PC-3 (cell line): ENCODE results near the gene DGCR2. TPM values are rescaled to one million over a fixed set of nuclear protein-coding genes. Genes with fewer than 3 reads are reported as not detected.

ENCODE experiments used
- ATAC-seq: fragments of 200-7000 bp; cut with Tn5 transposase; 2 replicates; pipeline ENCODE4 v1.9.1; 2020; ENCODE audit warnings: mild to moderate bottlenecking, moderate library complexity
- BruUV-seq: library from RNA; stranded (reverse); fragments of 400-500 nt; replicated peaks from 2 replicates; lab custom pipeline; 2021; lab: Mats Ljungman, UMichigan
- CTCF ChIA-PET: fragments of 300-600 bp; sonication (Branson Sonifier 250); formaldehyde crosslinking; loops from one replicate; lab custom pipeline; 2022; ENCODE audit warnings: antibody characterized with exemption; lab: Charles Lee
- POLR2A ChIA-PET: fragments of 300-600 bp; sonication (Branson Sonifier 250); formaldehyde crosslinking; loops from one replicate; lab custom pipeline; 2022; ENCODE audit warnings: antibody characterized with exemption; ENCODE audit not compliant: unreplicated experiment; lab: Charles Lee
- DNase-seq: peaks from one replicate; pipeline ENCODE4 v3.0.0-alpha.2; 2015
- H2AFZ ChIP-seq: fragments of 300-600 bp; sonication (generic); 2 replicates; pipeline ENCODE4 v1.6.0; 2016; ENCODE audit warnings: antibody characterized with exemption, low read length
- H3F3A ChIP-seq: fragments of 300-600 bp; sonication (generic); one replicate; pipeline ENCODE4 v1.6.0; 2017; ENCODE audit warnings: antibody characterized with exemption, low read length, control low read depth, mild to moderate bottlenecking; ENCODE audit not compliant: unreplicated experiment
- H3K27ac ChIP-seq: fragments of 300-600 bp; sonication (generic); 2 replicates; pipeline ENCODE4 v1.5.1; 2016; ENCODE audit warnings: mild to moderate bottlenecking, low read length
- H3K27me3 ChIP-seq: fragments of 300-600 bp; sonication (generic); 2 replicates; pipeline ENCODE4 v1.6.1; 2016; ENCODE audit warnings: low read length, mixed read lengths
- H3K36me3 ChIP-seq: fragments of 300-600 bp; sonication (generic); 2 replicates; pipeline ENCODE4 v1.6.1; 2016; ENCODE audit warnings: low read depth, mixed run types, low read length, mixed read lengths
- H3K4me1 ChIP-seq: fragments of 300-600 bp; sonication (generic); 2 replicates; pipeline ENCODE4 v1.5.1; 2016; ENCODE audit warnings: low read length; ENCODE audit not compliant: insufficient read depth
- H3K4me2 ChIP-seq: fragments of 300-600 bp; sonication (generic); 2 replicates; pipeline ENCODE4 v1.6.0; 2016; ENCODE audit warnings: low read length
- H3K4me3 ChIP-seq: fragments of 300-600 bp; sonication (generic); 2 replicates; pipeline ENCODE4 v1.5.1; 2016; ENCODE audit warnings: mild to moderate bottlenecking, low read length, mixed read lengths
- H3K79me2 ChIP-seq: fragments of 300-600 bp; sonication (generic); 2 replicates; pipeline ENCODE4 v1.6.1; 2017; ENCODE audit warnings: low read length, mixed read lengths
- H3K9ac ChIP-seq: fragments of 300-600 bp; sonication (generic); 2 replicates; pipeline ENCODE4 v1.6.0; 2016; ENCODE audit warnings: mild to moderate bottlenecking, low read length
- H3K9me2 ChIP-seq: fragments of 300-600 bp; sonication (generic); replicated peaks from 2 replicates; pipeline ENCODE4 v1.6.1; 2016; ENCODE audit warnings: mixed run types, low read length, mixed read lengths
- H3K9me3 ChIP-seq: fragments of 300-600 bp; sonication (generic); 2 replicates; pipeline ENCODE4 v1.6.1; 2016; ENCODE audit warnings: low read length, mixed read lengths
- H4K20me1 ChIP-seq: fragments of 300-600 bp; sonication (generic); 2 replicates; pipeline ENCODE4 v1.6.1; 2016; ENCODE audit warnings: low read length, mixed read lengths
- EZH2 ChIP-seq: fragments of 300-600 bp; sonication (generic); IDR thresholded peaks from one replicate; pipeline ENCODE4 v1.6.1; 2017; ENCODE audit warnings: antibody characterized with exemption, mild to moderate bottlenecking, low read length; ENCODE audit not compliant: unreplicated experiment
- EZH2phosphoT487 ChIP-seq: fragments of 300-600 bp; sonication (generic); IDR thresholded peaks from 2 replicates; pipeline ENCODE4 v1.6.1; 2018; ENCODE audit warnings: mild to moderate bottlenecking, antibody characterized with exemption, low read length, borderline replicate concordance
- intact Hi-C: fragments of 100-400 bp; cut with micrococcal nuclease; formaldehyde crosslinking; loops from 2 replicates; pipeline ENCODE4 v1.9.0; 2023
- total RNA-seq: library from RNA; depleted of rRNA; stranded (reverse); fragments of >200 nt; gene quantifications from 2 replicates; pipeline ENCODE4 v1.2.3, GENCODE V29; 2014
- TF ChIP-seq, protein P1 (sequence below): fragments of 300-600 bp; sonication (generic); conservative IDR thresholded peaks from 2 replicates; pipeline ENCODE4 v1.5.1; 2017; ENCODE audit warnings: antibody characterized with exemption, low read depth, mild to moderate bottlenecking, low read length

Gene DGCR2
- total RNA-seq, 1 experiment from 2014 or later, result 36.1 TPM

GRCh38 chr22:19128946-19129727, 6.9 kb upstream of the DGCR2 start:
- H3K36me3 ChIP-seq, result no peaks in the 10 kb centered on the region
- H4K20me1 ChIP-seq, result no peaks in the 10 kb centered on the region
- H3K27me3 ChIP-seq, result no peaks in the 10 kb centered on the region
- no peaks in the 10 kb centered on the region for H3F3A ChIP-seq
- H3K4me1 ChIP-seq, result no peaks in the 10 kb centered on the region
- no peaks in the 10 kb centered on the region for H3K9me3 ChIP-seq
- TF ChIP-seq, protein P1, sequence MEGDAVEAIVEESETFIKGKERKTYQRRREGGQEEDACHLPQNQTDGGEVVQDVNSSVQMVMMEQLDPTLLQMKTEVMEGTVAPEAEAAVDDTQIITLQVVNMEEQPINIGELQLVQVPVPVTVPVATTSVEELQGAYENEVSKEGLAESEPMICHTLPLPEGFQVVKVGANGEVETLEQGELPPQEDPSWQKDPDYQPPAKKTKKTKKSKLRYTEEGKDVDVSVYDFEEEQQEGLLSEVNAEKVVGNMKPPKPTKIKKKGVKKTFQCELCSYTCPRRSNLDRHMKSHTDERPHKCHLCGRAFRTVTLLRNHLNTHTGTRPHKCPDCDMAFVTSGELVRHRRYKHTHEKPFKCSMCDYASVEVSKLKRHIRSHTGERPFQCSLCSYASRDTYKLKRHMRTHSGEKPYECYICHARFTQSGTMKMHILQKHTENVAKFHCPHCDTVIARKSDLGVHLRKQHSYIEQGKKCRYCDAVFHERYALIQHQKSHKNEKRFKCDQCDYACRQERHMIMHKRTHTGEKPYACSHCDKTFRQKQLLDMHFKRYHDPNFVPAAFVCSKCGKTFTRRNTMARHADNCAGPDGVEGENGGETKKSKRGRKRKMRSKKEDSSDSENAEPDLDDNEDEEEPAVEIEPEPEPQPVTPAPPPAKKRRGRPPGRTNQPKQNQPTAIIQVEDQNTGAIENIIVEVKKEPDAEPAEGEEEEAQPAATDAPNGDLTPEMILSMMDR, result no peak
- TF ChIP-seq EZH2phosphoT487 (no peak), EZH2 (no peak)
- H3K4me2 ChIP-seq, result no peak overlapping the region
- ChIA-PET POLR2A (no interaction called here), CTCF (no interaction called here)
- no peak overlapping the region for H2AFZ ChIP-seq
- intact Hi-C loops, result no loop called here
- no peak overlapping the region for H3K4me3 ChIP-seq
- H3K9me2 ChIP-seq, result no peaks in the 10 kb centered on the region
- no peak for DNase-seq
- no peak overlapping the region for H3K9ac ChIP-seq
- BruUV-seq, result no TSS peak
- no peak for ATAC-seq
- no peak overlapping the region for H3K27ac ChIP-seq
- no peaks in the 10 kb centered on the region for H3K79me2 ChIP-seq

- CTCF ChIA-PET, result no interaction called here
- intact Hi-C loops, result no loop called here
Observed at GRCh38 chr22:19128009-19128401, 5.8 kb upstream of the DGCR2 start.

More at GRCh38 chr22:19128009-19128401, 5.8 kb upstream of the DGCR2 start:
- H3K4me3 ChIP-seq, result no peak overlapping the region
- no peak for DNase-seq
- H3K4me2 ChIP-seq, result no peak overlapping the region
- no peaks in the 10 kb centered on the region for H3K36me3 ChIP-seq
- H3K27ac ChIP-seq, result no peak overlapping the region
- POLR2A ChIA-PET, result no interaction called here
- no peaks in the 10 kb centered on the region for H3K79me2 ChIP-seq
- H3K9me2 ChIP-seq, result no peaks in the 10 kb centered on the region
- no peaks in the 10 kb centered on the region for H3F3A ChIP-seq
- H3K4me1 ChIP-seq, result no peaks in the 10 kb centered on the region
- no peak for TF ChIP-seq EZH2
- no peak for TF ChIP-seq EZH2phosphoT487
- TF ChIP-seq, protein P1, result no peak
- H3K9ac ChIP-seq, result no peak overlapping the region
- no peaks in the 10 kb centered on the region for H4K20me1 ChIP-seq
- no peaks in the 10 kb centered on the region for H3K27me3 ChIP-seq
- H3K9me3 ChIP-seq, result no peaks in the 10 kb centered on the region
- H2AFZ ChIP-seq, result no peak overlapping the region
- BruUV-seq, result no TSS peak
- ATAC-seq, result no peak
